Ascending aorta (tissue), 2 donors: ENCODE data around the gene NOX1. TPM values are rescaled to one million over a fixed set of nuclear protein-coding genes. Genes with fewer than 3 reads are reported as not detected.
"Not testable (repeated sequence)": the region's sequence is repeated elsewhere in the genome, so short reads cannot be mapped to it uniquely, and the experiment has no call there.

Source experiments
- DNase-seq, 2 donors: peaks; one replicate each; pipeline ENCODE4 v3.0.0-alpha.2; 2019; ENCODE audit warnings: low spot score in 2 of 2
- H3K27ac ChIP-seq, 2 donors: fragments of 200-600 bp; sonication (generic); one replicate each; pipeline ENCODE4 v1.5.1; 2016 to 2017; ENCODE audit warnings: mild to moderate bottlenecking in 1 of 2
- H3K27me3 ChIP-seq: fragments of 200-600 bp; sonication (generic); one replicate; pipeline ENCODE4 v1.5.1; 2017
- H3K36me3 ChIP-seq, 2 donors: fragments of 200-600 bp; sonication (generic); one replicate each; pipeline ENCODE4 v1.5.1; 2016
- H3K4me1 ChIP-seq, 2 donors: fragments of 200-600 bp; sonication (generic); one replicate each; pipeline ENCODE4 v1.5.1; 2016 to 2017; ENCODE audit warnings: mild to moderate bottlenecking in 1 of 2
- H3K4me3 ChIP-seq, 2 donors: fragments of 200-600 bp; sonication (generic); one replicate each; pipeline ENCODE4 v1.5.1; 2016 to 2017; ENCODE audit warnings: mild to moderate bottlenecking in 1 of 2
- H3K9me3 ChIP-seq, 2 donors: fragments of 200-600 bp; sonication (generic); one replicate each; pipeline ENCODE4 v1.5.1; 2016
- intact Hi-C: fragments of 100-400 bp; cut with DNase I; formaldehyde crosslinking; loops from one replicate; pipeline ENCODE4 v1.15.1; 2023
- total RNA-seq: library from RNA; depleted of rRNA; stranded (reverse); fragments of >200 nt; gene quantifications from one replicate; pipeline ENCODE4 v1.1.0, GENCODE V29; 2016
- TF ChIP-seq, protein P1 (sequence below), 3 experiments: fragments of 200-600 bp in 2 of 3; fragments of 450-650 bp in 1 of 3; sonication (generic) in 2 of 3; IDR thresholded peaks; one replicate each; pipeline ENCODE4 v1.5.1; 2016 to 2019; ENCODE audit warnings: antibody characterized with exemption in 3 of 3, mild to moderate bottlenecking in 1 of 3, moderate library complexity in 1 of 3

Gene NOX1
- total RNA-seq, 1 donor from 2014 or later = not detected

DNA sequence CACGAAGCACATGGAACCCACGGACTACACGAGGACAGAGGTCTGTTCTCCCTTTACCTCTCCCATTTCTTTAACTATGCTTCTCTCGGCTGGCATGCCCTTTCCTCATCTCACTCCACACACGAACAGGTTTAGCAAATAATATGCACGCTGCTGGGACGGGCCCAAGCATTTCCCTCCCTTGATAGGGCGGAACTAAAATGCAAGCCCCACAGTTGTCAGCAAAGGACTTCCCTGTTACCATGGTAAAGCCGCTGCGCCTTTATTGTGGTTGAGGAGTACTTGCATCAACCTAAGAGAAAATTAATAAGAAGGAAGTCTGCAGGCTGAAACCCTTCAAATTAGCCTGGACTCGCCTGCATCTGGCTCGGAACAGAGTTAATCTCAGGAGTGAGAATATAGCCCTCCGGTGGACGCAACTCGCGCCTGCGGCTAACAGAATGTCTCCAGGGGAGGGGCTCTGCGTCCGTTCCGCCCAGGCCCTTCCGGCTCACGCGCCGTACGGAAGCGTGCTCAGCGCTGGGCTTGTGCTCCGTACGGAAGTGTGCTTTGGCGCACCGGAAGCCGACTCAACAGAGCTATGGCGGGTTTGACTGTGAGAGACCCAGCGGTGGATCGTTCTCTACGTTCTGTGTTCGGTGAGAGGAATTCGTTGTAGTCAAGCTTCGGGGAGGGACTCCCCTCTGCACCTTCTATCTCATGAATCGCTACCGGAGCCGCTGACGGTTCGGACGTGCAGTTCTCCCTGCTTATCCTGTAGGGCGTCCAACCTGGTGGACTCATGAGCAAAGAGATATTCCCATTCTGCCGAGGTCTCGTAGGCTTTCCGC lies 54.1 kb downstream of the NOX1 start, which contains the start of gene CSTF2:
CSTF2 (plus strand) TSS at position 555 of the 830 bp plus-strand sequence; CDS start at position 581, 26 bp downstream.
- intact Hi-C loops = no loop called here
- DNase-seq = peak in 1 of 2 donors; percentile 87
- TF ChIP-seq, protein P1, sequence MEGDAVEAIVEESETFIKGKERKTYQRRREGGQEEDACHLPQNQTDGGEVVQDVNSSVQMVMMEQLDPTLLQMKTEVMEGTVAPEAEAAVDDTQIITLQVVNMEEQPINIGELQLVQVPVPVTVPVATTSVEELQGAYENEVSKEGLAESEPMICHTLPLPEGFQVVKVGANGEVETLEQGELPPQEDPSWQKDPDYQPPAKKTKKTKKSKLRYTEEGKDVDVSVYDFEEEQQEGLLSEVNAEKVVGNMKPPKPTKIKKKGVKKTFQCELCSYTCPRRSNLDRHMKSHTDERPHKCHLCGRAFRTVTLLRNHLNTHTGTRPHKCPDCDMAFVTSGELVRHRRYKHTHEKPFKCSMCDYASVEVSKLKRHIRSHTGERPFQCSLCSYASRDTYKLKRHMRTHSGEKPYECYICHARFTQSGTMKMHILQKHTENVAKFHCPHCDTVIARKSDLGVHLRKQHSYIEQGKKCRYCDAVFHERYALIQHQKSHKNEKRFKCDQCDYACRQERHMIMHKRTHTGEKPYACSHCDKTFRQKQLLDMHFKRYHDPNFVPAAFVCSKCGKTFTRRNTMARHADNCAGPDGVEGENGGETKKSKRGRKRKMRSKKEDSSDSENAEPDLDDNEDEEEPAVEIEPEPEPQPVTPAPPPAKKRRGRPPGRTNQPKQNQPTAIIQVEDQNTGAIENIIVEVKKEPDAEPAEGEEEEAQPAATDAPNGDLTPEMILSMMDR (IDR thresholded peaks at IDR 0.05) = no peak

DNA sequence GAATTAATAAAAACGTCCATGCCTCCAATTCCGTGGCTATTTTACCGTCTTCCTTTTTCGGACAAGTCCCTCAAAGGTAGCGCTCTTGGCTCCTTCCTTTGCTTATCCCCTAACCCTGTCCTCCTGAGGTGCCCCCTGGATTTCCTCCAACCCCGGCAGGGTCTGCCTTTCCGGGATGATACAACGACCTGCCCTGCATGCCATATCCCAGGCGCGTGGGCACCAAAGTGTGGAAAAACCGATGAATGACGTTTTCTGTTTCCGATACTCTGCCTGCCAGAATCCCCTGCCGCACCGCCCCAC lies 54.7 kb downstream of the NOX1 start:
- intact Hi-C loops = no loop called here
- TF ChIP-seq, protein P1 (IDR thresholded peaks at IDR 0.05) = no peak
- no peaks in the 10 kb centered on the region for H3K4me1 ChIP-seq
- H3K36me3 ChIP-seq = peaks cover 0 to 8% of the 10 kb centered on the region in 2 donors
- DNase-seq = no peak
- no peak overlapping the region for H3K27ac ChIP-seq
- H3K4me3 ChIP-seq = peak overlapping the region; percentile 57 to 61
- H3K9me3 ChIP-seq = no peaks in the 10 kb centered on the region
- no peaks in the 10 kb centered on the region for H3K27me3 ChIP-seq

More for the DNA sequence above, 54.1 kb downstream of the NOX1 start, which contains the start of gene CSTF2:
- Histone ChIP-seq H3K4me3 (peak within 1 kb of the TSS; percentile 57 to 61), H3K9me3 (no peaks in the 10 kb centered on the region), H3K4me1 (no peaks in the 10 kb centered on the region), H3K27ac (peak within 1 kb of the TSS in 1 of 2 donors; percentile 42), H3K36me3 (peaks cover 0 to 12% of the 10 kb centered on the region in 2 donors), H3K27me3 (no peaks in the 10 kb centered on the region)

DNA sequence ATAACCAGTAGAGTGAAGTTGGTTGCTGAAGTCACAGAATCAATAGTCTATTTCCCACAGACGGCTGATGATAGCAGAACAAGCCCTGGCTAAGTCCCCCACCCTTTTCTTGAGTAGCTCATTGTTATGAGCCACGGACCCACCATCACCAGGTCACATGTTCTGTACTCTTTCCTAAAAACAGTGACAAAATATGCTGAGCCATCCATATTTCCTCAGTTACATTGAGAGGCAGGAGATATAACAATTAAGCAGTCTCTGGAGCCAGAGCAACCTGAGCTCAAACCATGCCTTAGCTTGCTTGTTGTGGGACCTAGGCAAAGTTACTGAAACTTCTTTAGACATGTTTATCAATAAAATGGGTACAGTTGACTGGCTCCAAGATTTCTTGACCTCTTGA lies 56.8 kb downstream of the NOX1 start:
- Histone ChIP-seq H3K4me3 (no peak overlapping the region), H3K27ac (no peak overlapping the region), H3K27me3 (no peaks in the 10 kb centered on the region), H3K36me3 (no peaks in the 10 kb centered on the region), H3K9me3 (no peaks in the 10 kb centered on the region), H3K4me1 (no peaks in the 10 kb centered on the region)
- TF ChIP-seq, protein P1 (IDR thresholded peaks at IDR 0.05) = no peak
- no peak for DNase-seq
- intact Hi-C loops = no loop called here

DNA sequence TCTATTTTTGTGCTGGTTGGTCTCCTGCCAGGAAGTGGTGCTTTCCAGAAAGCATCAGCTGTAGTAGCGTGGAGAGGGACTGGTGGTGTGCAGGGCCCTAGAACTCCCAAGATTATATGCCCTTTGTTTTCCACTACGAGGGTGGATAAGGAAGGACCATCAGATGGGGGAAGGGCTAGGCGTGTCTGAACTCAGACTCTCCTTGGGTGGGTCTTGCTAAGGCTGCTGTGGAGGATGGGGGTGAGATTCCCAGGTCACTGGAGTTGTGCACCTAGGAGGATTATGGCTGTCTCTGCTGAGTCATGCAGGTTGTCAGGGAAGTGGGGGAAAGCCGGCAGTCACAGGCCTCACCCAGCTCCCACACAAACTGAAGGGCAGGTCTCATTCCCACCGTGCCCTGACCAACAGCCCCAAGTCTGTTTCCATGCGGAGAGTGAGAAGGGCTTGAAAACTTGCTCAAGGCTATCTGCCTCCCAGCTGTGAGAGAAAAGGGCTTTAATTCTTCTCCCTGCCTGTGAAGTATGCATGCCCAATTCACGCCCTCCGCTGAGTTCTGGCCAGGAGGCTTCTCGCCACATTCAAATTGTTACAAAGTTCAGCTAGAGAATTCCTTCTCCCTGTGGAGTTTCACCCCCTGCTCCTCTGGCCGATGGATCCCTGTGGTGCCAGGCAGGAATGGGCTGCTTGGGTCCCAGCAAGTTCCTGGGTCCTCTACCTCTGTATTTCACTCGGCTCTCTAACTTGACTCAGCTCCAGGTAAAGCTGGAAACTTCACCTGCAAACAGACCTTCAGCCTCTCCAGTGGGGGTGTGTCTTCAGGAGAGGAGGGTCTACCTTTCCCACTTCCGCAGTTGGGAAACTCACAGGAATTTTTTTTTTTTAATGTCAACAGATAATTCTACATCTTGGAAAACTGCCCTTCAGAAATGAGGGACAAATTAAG lies 61.7 kb downstream of the NOX1 start:
- H3K4me1 ChIP-seq = no peaks in the 10 kb centered on the region
- TF ChIP-seq, protein P1 (IDR thresholded peaks at IDR 0.05) = no peak
- DNase-seq = no peak
- H3K27ac ChIP-seq = no peak overlapping the region
- no peaks in the 10 kb centered on the region for H3K27me3 ChIP-seq
- H3K36me3 ChIP-seq = no peaks in the 10 kb centered on the region
- H3K4me3 ChIP-seq = no peak overlapping the region
- intact Hi-C loops = no loop called here
- no peaks in the 10 kb centered on the region for H3K9me3 ChIP-seq

DNA sequence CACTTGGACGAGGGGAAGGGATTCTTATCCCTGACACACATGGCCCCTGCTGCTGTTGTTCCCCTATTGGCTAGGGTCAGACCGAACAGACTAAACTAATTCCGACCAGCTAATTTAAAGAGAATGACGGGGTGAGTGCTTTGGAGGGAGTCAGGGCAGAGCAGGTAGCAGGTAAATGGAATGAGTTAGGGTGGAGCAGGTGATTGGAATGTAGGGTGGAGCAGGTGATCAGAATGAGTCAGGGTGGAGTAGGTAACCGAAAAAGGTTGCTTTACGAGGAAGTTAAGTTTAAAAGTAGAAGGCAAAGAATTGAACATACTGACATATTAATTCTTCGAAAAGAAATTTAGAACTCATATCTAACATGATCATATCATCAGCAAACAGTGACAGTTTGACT lies 65.9 kb downstream of the NOX1 start:
- DNase-seq, H3K9me3 ChIP-seq, H3K27me3 ChIP-seq, H3K36me3 ChIP-seq, H3K4me1 ChIP-seq, H3K4me3 ChIP-seq, H3K27ac ChIP-seq, intact Hi-C loops: not testable (repeated sequence)

DNA sequence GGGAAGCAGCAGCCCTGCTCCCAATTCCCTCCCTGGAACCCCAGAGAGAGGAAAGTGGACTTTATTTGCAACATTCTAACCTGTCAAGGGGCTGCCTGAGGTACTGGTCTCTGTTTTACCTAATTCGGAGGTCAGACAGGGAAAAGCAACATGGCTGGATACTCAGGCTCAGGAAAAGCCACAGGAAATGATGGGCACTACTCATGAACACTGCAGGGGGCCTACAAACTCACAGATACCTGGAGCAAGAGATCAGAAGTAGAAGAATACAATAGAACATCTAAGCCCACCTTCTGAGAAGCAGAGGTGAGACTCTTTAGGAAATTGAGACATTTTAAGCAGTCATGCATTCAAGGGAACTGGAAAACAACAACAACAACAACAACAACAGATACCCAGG lies 69.4 kb downstream of the NOX1 start:
- Histone ChIP-seq H3K36me3 (no peaks in the 10 kb centered on the region), H3K4me3 (no peak overlapping the region), H3K27ac (no peak overlapping the region), H3K27me3 (no peaks in the 10 kb centered on the region), H3K4me1 (no peaks in the 10 kb centered on the region), H3K9me3 (peaks cover 0 to 10% of the 10 kb centered on the region in 2 donors)
- no peak for DNase-seq
- intact Hi-C loops = no loop called here
- TF ChIP-seq, protein P1 (IDR thresholded peaks at IDR 0.05) = no peak
